SK-N-SH treated with all-trans-retinoic acid at 6 μM for 48 hours (cell line): ENCODE data around the gene TNC.

Experiments used
- CREB5 ChIP-seq: fragments of 250-450 bp; sonication (Bioruptor Pico); IDR thresholded peaks from 2 replicates; pipeline ENCODE4 v1.5.1; 2020; ENCODE audit warnings: low read depth, mild to moderate bottlenecking, moderate library complexity
- ZC3H10 ChIP-seq: fragments of 250-450 bp; sonication (Bioruptor Pico); IDR thresholded peaks from 2 replicates; pipeline ENCODE4 v1.5.1; 2021; ENCODE audit warnings: mild to moderate bottlenecking, moderate library complexity
- ZFP3 ChIP-seq: fragments of 250-450 bp; sonication (Bioruptor Pico); IDR thresholded peaks from 2 replicates; pipeline ENCODE4 v1.5.0; 2020; ENCODE audit warnings: mild to moderate bottlenecking, moderate library complexity
- ZFP30 ChIP-seq: fragments of 450-650 bp; formaldehyde crosslinking; IDR thresholded peaks from 2 replicates; pipeline ENCODE4 v1.5.0; 2022; ENCODE audit warnings: mild to moderate bottlenecking, moderate library complexity
- ZNF565 ChIP-seq: fragments of 450-650 bp; formaldehyde crosslinking; conservative IDR thresholded peaks from 2 replicates; pipeline ENCODE4 v1.5.0; 2020; ENCODE audit warnings: low read depth, mild to moderate bottlenecking, moderate library complexity
- ZNF70 ChIP-seq: fragments of 450-650 bp; formaldehyde crosslinking; IDR thresholded peaks from 2 replicates; pipeline ENCODE4 v1.5.0; 2020; ENCODE audit warnings: mild to moderate bottlenecking, moderate library complexity
- ZNF8 ChIP-seq: fragments of 450-650 bp; formaldehyde crosslinking; IDR thresholded peaks from 2 replicates; pipeline ENCODE4 v1.5.0; 2020; ENCODE audit warnings: mild to moderate bottlenecking, moderate library complexity

GRCh38 chr9:115069302-115069701, 48.7 kb downstream of the TNC start:
- TF ChIP-seq ZFP30, result no peak
- no peak for TF ChIP-seq ZFP3 (CRISPR knock-in tag)
- TF ChIP-seq ZNF565, result no peak
- no peak for TF ChIP-seq CREB5
- no peak for TF ChIP-seq ZC3H10 (CRISPR knock-in tag)
- no peak for TF ChIP-seq ZNF8
- TF ChIP-seq ZNF70 (CRISPR knock-in tag), result no peak
